Measurements from ENCODE around the gene FBXL17.

FBXL17 gene

GRCh38 chr5:108148715-108149139, 233.2 kb downstream of the FBXL17 start:
- Histone ChIP-seq H3K14ac (ENCODE audit: low read length) (no peak overlapping the region), H2BK12ac (ENCODE audit: low read length) (no peak overlapping the region), H3K4me1 (ENCODE audit: control insufficient read depth in 2 of 2, insufficient read depth in 1 of 2, low read depth in 1 of 2, low read length in 2 of 2) (no peaks in the 10 kb centered on the region)

GRCh38 chr5:108146222-108146621, 235.7 kb downstream of the FBXL17 start:
- H3K27me3 ChIP-seq (ENCODE audit: control insufficient read depth in 3 of 3, insufficient read depth in 3 of 3, low read depth in 1 of 3, low read length in 3 of 3), result no peaks in the 10 kb centered on the region
- H4K91ac ChIP-seq (ENCODE audit: low read depth, low read length, poor library complexity), result no peak overlapping the region
- H3K4me2 ChIP-seq (ENCODE audit: insufficient read depth, low read length, poor library complexity, severe bottlenecking), result no peak overlapping the region
- no CpG with 5 or more reads among the region's 4 CpGs for WGBS, 2 donors (ENCODE audit: extremely low coverage in 2 of 2, insufficient read length in 2 of 2, insufficient replicate concordance in 1 of 2)
- no peaks in the 10 kb centered on the region for H3K79me1 ChIP-seq (ENCODE audit: low read depth, low read length)
- no peak overlapping the region for H3K27ac ChIP-seq (replicated peaks; ENCODE audit: low read length)
- no peak overlapping the region for H3K18ac ChIP-seq (ENCODE audit: low read length)
- H4K8ac ChIP-seq (ENCODE audit: low read depth, low read length), result no peak overlapping the region
- H3K14ac ChIP-seq (ENCODE audit: low read length), result no peak overlapping the region
- no peak overlapping the region for H3K9ac ChIP-seq (ENCODE audit: low read depth, low read length, poor library complexity)
- no peak overlapping the region for H2BK15ac ChIP-seq (ENCODE audit: low read length)
- no peak overlapping the region for H3K4ac ChIP-seq (ENCODE audit: low read length)
- H3K4me1 ChIP-seq (ENCODE audit: control insufficient read depth in 2 of 2, insufficient read depth in 1 of 2, low read depth in 1 of 2, low read length in 2 of 2), result peaks cover 0 to 3% of the 10 kb centered on the region in 2 donors
- no peak overlapping the region for H2BK12ac ChIP-seq (ENCODE audit: low read length)
- H3K4me3 ChIP-seq (ENCODE audit: low read length in 2 of 2), result no peak overlapping the region
- H2BK120ac ChIP-seq (ENCODE audit: low read depth, low read length), result no peak overlapping the region
- no peak overlapping the region for H2AK5ac ChIP-seq (ENCODE audit: low read depth, low read length)
- H2AFZ ChIP-seq (ENCODE audit: low read length), result no peak overlapping the region
- H3K23ac ChIP-seq (ENCODE audit: low read depth, low read length, poor library complexity), result no peak overlapping the region
- DNase-seq (ENCODE audit: low spot score), result no peak
- no peaks in the 10 kb centered on the region for H3K9me3 ChIP-seq (replicated peaks in 1 of 2; ENCODE audit: control insufficient read depth in 2 of 2, insufficient read depth in 1 of 2, low read depth in 1 of 2, low read length in 2 of 2)
- H3K36me3 ChIP-seq (replicated peaks in 1 of 2; ENCODE audit: control insufficient read depth in 2 of 2, insufficient read depth in 2 of 2, low read length in 2 of 2), result no peaks in the 10 kb centered on the region
- no peak overlapping the region for H2BK5ac ChIP-seq (ENCODE audit: low read length)

More at GRCh38 chr5:108148715-108149139, 233.2 kb downstream of the FBXL17 start:
- H3K4me2 ChIP-seq (ENCODE audit: insufficient read depth, low read length, poor library complexity, severe bottlenecking), result no peak overlapping the region
- no peak overlapping the region for H3K23ac ChIP-seq (ENCODE audit: low read depth, low read length, poor library complexity)
- no peak overlapping the region for H4K8ac ChIP-seq (ENCODE audit: low read depth, low read length)
- no peak overlapping the region for H3K4me3 ChIP-seq (ENCODE audit: low read length in 2 of 2)
- H2AFZ ChIP-seq (ENCODE audit: low read length), result no peak overlapping the region
- H2BK120ac ChIP-seq (ENCODE audit: low read depth, low read length), result no peak overlapping the region
- H3K36me3 ChIP-seq (replicated peaks in 1 of 2; ENCODE audit: control insufficient read depth in 2 of 2, insufficient read depth in 2 of 2, low read length in 2 of 2), result no peaks in the 10 kb centered on the region
- H3K9me3 ChIP-seq (replicated peaks in 1 of 2; ENCODE audit: control insufficient read depth in 2 of 2, insufficient read depth in 1 of 2, low read depth in 1 of 2, low read length in 2 of 2), result no peaks in the 10 kb centered on the region
- H3K4ac ChIP-seq (ENCODE audit: low read length), result no peak overlapping the region
- no peak overlapping the region for H2BK5ac ChIP-seq (ENCODE audit: low read length)
- H2AK5ac ChIP-seq (ENCODE audit: low read depth, low read length), result no peak overlapping the region
- no peak overlapping the region for H3K18ac ChIP-seq (ENCODE audit: low read length)
- H4K91ac ChIP-seq (ENCODE audit: low read depth, low read length, poor library complexity), result no peak overlapping the region
- no peak overlapping the region for H3K27ac ChIP-seq (replicated peaks; ENCODE audit: low read length)
- no peaks in the 10 kb centered on the region for H3K27me3 ChIP-seq (ENCODE audit: control insufficient read depth in 3 of 3, insufficient read depth in 3 of 3, low read depth in 1 of 3, low read length in 3 of 3)
- DNase-seq (ENCODE audit: low spot score), result no peak
- no peak overlapping the region for H3K9ac ChIP-seq (ENCODE audit: low read depth, low read length, poor library complexity)
- no peaks in the 10 kb centered on the region for H3K79me1 ChIP-seq (ENCODE audit: low read depth, low read length)
- no peak overlapping the region for H2BK15ac ChIP-seq (ENCODE audit: low read length)

- no peaks in the 10 kb centered on the region for H3K36me3 ChIP-seq (replicated peaks in 1 of 2; ENCODE audit: control insufficient read depth in 2 of 2, insufficient read depth in 2 of 2, low read length in 2 of 2)
- no peak overlapping the region for H2AFZ ChIP-seq (ENCODE audit: low read length)
- H3K23ac ChIP-seq (ENCODE audit: low read depth, low read length, poor library complexity), result no peak overlapping the region
- no peak overlapping the region for H3K9ac ChIP-seq (ENCODE audit: low read depth, low read length, poor library complexity)
- H4K8ac ChIP-seq (ENCODE audit: low read depth, low read length), result no peak overlapping the region
- no peak overlapping the region for H3K4ac ChIP-seq (ENCODE audit: low read length)
- H3K27me3 ChIP-seq (ENCODE audit: control insufficient read depth in 3 of 3, insufficient read depth in 3 of 3, low read depth in 1 of 3, low read length in 3 of 3), result no peaks in the 10 kb centered on the region
- H4K91ac ChIP-seq (ENCODE audit: low read depth, low read length, poor library complexity), result no peak overlapping the region
- H3K27ac ChIP-seq (replicated peaks; ENCODE audit: low read length), result no peak overlapping the region
- H2BK15ac ChIP-seq (ENCODE audit: low read length), result no peak overlapping the region
- H3K4me2 ChIP-seq (ENCODE audit: insufficient read depth, low read length, poor library complexity, severe bottlenecking), result no peak overlapping the region
- peaks cover 0 to 5% of the 10 kb centered on the region in 2 donors for H3K4me1 ChIP-seq (ENCODE audit: control insufficient read depth in 2 of 2, insufficient read depth in 1 of 2, low read depth in 1 of 2, low read length in 2 of 2)
- no peak overlapping the region for H2BK12ac ChIP-seq (ENCODE audit: low read length)
- DNase-seq (ENCODE audit: low spot score), result no peak
- no peaks in the 10 kb centered on the region for H3K9me3 ChIP-seq (replicated peaks in 1 of 2; ENCODE audit: control insufficient read depth in 2 of 2, insufficient read depth in 1 of 2, low read depth in 1 of 2, low read length in 2 of 2)
- no peaks in the 10 kb centered on the region for H3K79me1 ChIP-seq (ENCODE audit: low read depth, low read length)
- no peak overlapping the region for H2BK5ac ChIP-seq (ENCODE audit: low read length)
- no peak overlapping the region for H3K4me3 ChIP-seq (ENCODE audit: low read length in 2 of 2)
- no peak overlapping the region for H2BK120ac ChIP-seq (ENCODE audit: low read depth, low read length)
- no peak overlapping the region for H3K14ac ChIP-seq (ENCODE audit: low read length)
- no peak overlapping the region for H3K18ac ChIP-seq (ENCODE audit: low read length)
- WGBS, 2 donors (ENCODE audit: extremely low coverage in 2 of 2, insufficient read length in 2 of 2, insufficient replicate concordance in 1 of 2), result no CpG with 5 or more reads among the region's 1 CpG
- no peak overlapping the region for H2AK5ac ChIP-seq (ENCODE audit: low read depth, low read length)
Observed at GRCh38 chr5:108145351-108145750, 236.5 kb downstream of the FBXL17 start.

GRCh38 chr5:108144332-108144731, 237.6 kb downstream of the FBXL17 start:
- no peak overlapping the region for H4K8ac ChIP-seq (ENCODE audit: low read depth, low read length)
- H3K14ac ChIP-seq (ENCODE audit: low read length), result no peak overlapping the region
- no peak overlapping the region for H2BK15ac ChIP-seq (ENCODE audit: low read length)
- H3K27me3 ChIP-seq (ENCODE audit: control insufficient read depth in 3 of 3, insufficient read depth in 3 of 3, low read depth in 1 of 3, low read length in 3 of 3), result no peaks in the 10 kb centered on the region
- no peak overlapping the region for H3K4me3 ChIP-seq (ENCODE audit: low read length in 2 of 2)
- H4K91ac ChIP-seq (ENCODE audit: low read depth, low read length, poor library complexity), result no peak overlapping the region
- no peak overlapping the region for H2BK5ac ChIP-seq (ENCODE audit: low read length)
- no peaks in the 10 kb centered on the region for H3K79me1 ChIP-seq (ENCODE audit: low read depth, low read length)
- no peak overlapping the region for H3K4me2 ChIP-seq (ENCODE audit: insufficient read depth, low read length, poor library complexity, severe bottlenecking)
- no peak overlapping the region for H2BK12ac ChIP-seq (ENCODE audit: low read length)
- H3K36me3 ChIP-seq (replicated peaks in 1 of 2; ENCODE audit: control insufficient read depth in 2 of 2, insufficient read depth in 2 of 2, low read length in 2 of 2), result no peaks in the 10 kb centered on the region
- WGBS, 2 donors (ENCODE audit: extremely low coverage in 2 of 2, insufficient read length in 2 of 2, insufficient replicate concordance in 1 of 2), result no CpG with 5 or more reads among the region's 4 CpGs
- H2AFZ ChIP-seq (ENCODE audit: low read length), result no peak overlapping the region
- H3K4me1 ChIP-seq (ENCODE audit: control insufficient read depth in 2 of 2, insufficient read depth in 1 of 2, low read depth in 1 of 2, low read length in 2 of 2), result peaks cover 0 to 5% of the 10 kb centered on the region in 2 donors
- no peak overlapping the region for H3K18ac ChIP-seq (ENCODE audit: low read length)
- no peak for DNase-seq (ENCODE audit: low spot score)
- H3K4ac ChIP-seq (ENCODE audit: low read length), result no peak overlapping the region
- H3K23ac ChIP-seq (ENCODE audit: low read depth, low read length, poor library complexity), result no peak overlapping the region
- no peaks in the 10 kb centered on the region for H3K9me3 ChIP-seq (replicated peaks in 1 of 2; ENCODE audit: control insufficient read depth in 2 of 2, insufficient read depth in 1 of 2, low read depth in 1 of 2, low read length in 2 of 2)
- no peak overlapping the region for H3K27ac ChIP-seq (replicated peaks; ENCODE audit: low read length)
- H2AK5ac ChIP-seq (ENCODE audit: low read depth, low read length), result no peak overlapping the region
- no peak overlapping the region for H2BK120ac ChIP-seq (ENCODE audit: low read depth, low read length)
- no peak overlapping the region for H3K9ac ChIP-seq (ENCODE audit: low read depth, low read length, poor library complexity)
